Measurements from ENCODE around the gene GPR143.

Gene GPR143

GRCh38 chrX:9772943-9773342, 7.3 kb upstream of the GPR143 start:
- TF ChIP-seq POLR2AphosphoS5 (IDR thresholded peaks at IDR 0.05; ENCODE audit: low read depth, low read length) = no peak
- TF ChIP-seq TAF1 (IDR thresholded peaks at IDR 0.05; ENCODE audit: borderline replicate concordance, insufficient read depth, low read length) = no peak
- TF ChIP-seq REST (IDR thresholded peaks at IDR 0.05; ENCODE audit: insufficient read depth in 1 of 2, low read depth in 2 of 2, low read length in 2 of 2) = no peak
- no peak for TF ChIP-seq SIN3A (IDR thresholded peaks at IDR 0.05; ENCODE audit: borderline replicate concordance, insufficient read depth, low read length)
- no peak for TF ChIP-seq FOXP2 (optimal IDR thresholded peaks at IDR 0.05; ENCODE audit: borderline replicate concordance, extremely low read depth, extremely low read length, insufficient read depth)

GRCh38 chrX:9770319-9770718, 4.7 kb upstream of the GPR143 start:
- TF ChIP-seq TAF1 (IDR thresholded peaks at IDR 0.05; ENCODE audit: borderline replicate concordance, insufficient read depth, low read length) = no peak
- peak in 1 of 2 experiments; percentile 48; a peak in 1 of 4 replicates for TF ChIP-seq REST (IDR thresholded peaks at IDR 0.05; ENCODE audit: insufficient read depth in 1 of 2, low read depth in 2 of 2, low read length in 2 of 2)
- TF ChIP-seq SIN3A (IDR thresholded peaks at IDR 0.05; ENCODE audit: borderline replicate concordance, insufficient read depth, low read length) = peak; percentile 28; the same call in 1 of the 2 replicates

- no peak for TF ChIP-seq POLR2AphosphoS5 (IDR thresholded peaks at IDR 0.05; ENCODE audit: low read depth, low read length)
- no peak for TF ChIP-seq FOXP2 (optimal IDR thresholded peaks at IDR 0.05; ENCODE audit: borderline replicate concordance, extremely low read depth, extremely low read length, insufficient read depth)
- no peak for TF ChIP-seq REST (IDR thresholded peaks at IDR 0.05; ENCODE audit: insufficient read depth in 1 of 2, low read depth in 2 of 2, low read length in 2 of 2)
Measured at GRCh38 chrX:9767375-9767774, 1.7 kb upstream of the GPR143 start.

GRCh38 chrX:9765072-9765736, 443 bp downstream of the GPR143 start:
- TF ChIP-seq TAF1 (IDR thresholded peaks at IDR 0.05; ENCODE audit: borderline replicate concordance, insufficient read depth, low read length) (no peak), POLR2AphosphoS5 (IDR thresholded peaks at IDR 0.05; ENCODE audit: low read depth, low read length) (no peak), REST (IDR thresholded peaks at IDR 0.05; ENCODE audit: insufficient read depth in 1 of 2, low read depth in 2 of 2, low read length in 2 of 2) (no peak), SIN3A (IDR thresholded peaks at IDR 0.05; ENCODE audit: borderline replicate concordance, insufficient read depth, low read length) (no peak), FOXP2 (optimal IDR thresholded peaks at IDR 0.05; ENCODE audit: borderline replicate concordance, extremely low read depth, extremely low read length, insufficient read depth) (no peak)

GRCh38 chrX:9759337-9759736, 6.3 kb downstream of the GPR143 start:
- no peak for TF ChIP-seq FOXP2 (optimal IDR thresholded peaks at IDR 0.05; ENCODE audit: borderline replicate concordance, extremely low read depth, extremely low read length, insufficient read depth)
- no peak for TF ChIP-seq SIN3A (IDR thresholded peaks at IDR 0.05; ENCODE audit: borderline replicate concordance, insufficient read depth, low read length)
- TF ChIP-seq POLR2AphosphoS5 (IDR thresholded peaks at IDR 0.05; ENCODE audit: low read depth, low read length) = no peak
- TF ChIP-seq TAF1 (IDR thresholded peaks at IDR 0.05; ENCODE audit: borderline replicate concordance, insufficient read depth, low read length) = no peak
- no peak for TF ChIP-seq REST (IDR thresholded peaks at IDR 0.05; ENCODE audit: insufficient read depth in 1 of 2, low read depth in 2 of 2, low read length in 2 of 2)

Measured in PFSK-1 (cell line).